ENCODE measurements around the gene CACNA1B. TPM values are rescaled to one million over a fixed set of nuclear protein-coding genes. Genes with fewer than 3 reads are reported as not detected.
"Not testable (repeated sequence)": the region's sequence is repeated elsewhere in the genome, so short reads cannot be mapped to it uniquely, and the experiment has no call there.

The CACNA1B gene
- total and polyA plus RNA-seq, 2 experiments from 2014 or later, result 0.39 to 0.60 TPM

DNA sequence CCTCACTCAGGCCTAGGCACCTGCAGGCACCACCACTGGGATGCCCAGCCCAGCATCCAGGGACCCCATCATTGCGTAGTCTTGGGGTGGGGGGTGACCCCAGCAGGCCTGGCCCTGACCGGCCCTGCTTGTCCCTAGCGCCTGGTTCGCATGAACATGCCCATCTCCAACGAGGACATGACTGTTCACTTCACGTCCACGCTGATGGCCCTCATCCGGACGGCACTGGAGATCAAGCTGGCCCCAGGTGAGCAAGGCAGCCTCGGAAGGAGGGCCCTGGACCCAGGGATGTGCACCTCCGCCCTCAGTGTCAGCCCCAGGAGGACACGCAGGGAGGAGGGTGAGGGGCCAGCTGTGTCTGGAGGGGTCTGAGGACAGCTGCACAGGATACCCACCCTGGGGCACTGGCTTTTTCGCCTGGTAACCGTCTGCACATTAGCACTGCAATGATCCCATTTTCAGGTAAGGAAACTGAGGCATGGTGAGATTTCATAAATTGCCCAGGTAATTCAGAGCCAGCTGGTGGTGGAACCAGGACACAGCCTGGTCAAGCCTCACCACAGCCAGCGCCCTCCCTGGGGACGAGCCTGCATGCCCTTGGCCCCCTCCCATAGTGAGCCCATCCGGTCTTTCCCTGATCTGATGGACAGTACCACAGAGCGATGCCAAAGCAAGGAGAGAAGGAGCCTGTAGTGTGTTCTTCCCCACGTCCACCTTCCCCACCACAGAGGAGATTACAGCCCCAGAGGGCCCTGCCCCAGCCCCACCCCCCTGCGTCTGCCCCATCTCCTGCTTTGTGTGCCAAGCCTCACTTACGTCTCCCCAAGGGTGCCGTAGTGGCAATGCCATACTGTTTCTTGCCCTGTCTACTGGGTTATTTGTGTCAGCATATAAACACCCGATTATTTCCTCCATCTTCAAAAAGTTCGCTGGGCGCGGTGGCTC lies 228.3 kb downstream of the CACNA1B start:
- Histone ChIP-seq H3K27ac (no peak overlapping the region), H3K4me1 (ENCODE audit: low read depth) (no peaks in the 10 kb centered on the region), H3K27me3 (no peaks in the 10 kb centered on the region), H3K4me3 (no peak overlapping the region), H3K9me3 (ENCODE audit: low read depth) (no peaks in the 10 kb centered on the region), H3K36me3 (no peaks in the 10 kb centered on the region)
- no peak for DNase-seq (ENCODE audit: low read depth in 1 of 2, low spot score in 1 of 2)
- no peak for TF ChIP-seq CTCF (IDR thresholded peaks at IDR 0.05; ENCODE audit: low read depth, low read length)

- not testable (repeated sequence) for H3K9me3 ChIP-seq (ENCODE audit: low read depth); H3K36me3 ChIP-seq; H3K27ac ChIP-seq; H3K27me3 ChIP-seq; H3K4me1 ChIP-seq (ENCODE audit: low read depth); DNase-seq (ENCODE audit: low read depth in 1 of 2, low spot score in 1 of 2); H3K4me3 ChIP-seq
These were observed 229.5 kb downstream of the CACNA1B start for GRCh38 chr9:138107039-138107438.

- no peaks in the 10 kb centered on the region for H3K36me3 ChIP-seq
- no peak overlapping the region for H3K4me3 ChIP-seq
- no peak for TF ChIP-seq CTCF (IDR thresholded peaks at IDR 0.05; ENCODE audit: low read depth, low read length)
- H3K27me3 ChIP-seq, result no peaks in the 10 kb centered on the region
- DNase-seq (ENCODE audit: low read depth in 1 of 2, low spot score in 1 of 2), result no peak
- H3K4me1 ChIP-seq (ENCODE audit: low read depth), result no peaks in the 10 kb centered on the region
- H3K9me3 ChIP-seq (ENCODE audit: low read depth), result no peaks in the 10 kb centered on the region
- H3K27ac ChIP-seq, result no peak overlapping the region
These were observed 234.0 kb downstream of the CACNA1B start for GRCh38 chr9:138111607-138112006.

- no peak for DNase-seq (ENCODE audit: low read depth in 1 of 2, low spot score in 1 of 2)
- H3K9me3 ChIP-seq (ENCODE audit: low read depth), result no peaks in the 10 kb centered on the region
- no peak for TF ChIP-seq CTCF (IDR thresholded peaks at IDR 0.05; ENCODE audit: low read depth, low read length)
- no peaks in the 10 kb centered on the region for H3K4me1 ChIP-seq (ENCODE audit: low read depth)
- no peak overlapping the region for H3K27ac ChIP-seq
- no peak overlapping the region for H3K4me3 ChIP-seq
- H3K27me3 ChIP-seq, result no peaks in the 10 kb centered on the region
- H3K36me3 ChIP-seq, result no peaks in the 10 kb centered on the region
These were observed 234.6 kb downstream of the CACNA1B start for GRCh38 chr9:138112090-138112748.

DNA sequence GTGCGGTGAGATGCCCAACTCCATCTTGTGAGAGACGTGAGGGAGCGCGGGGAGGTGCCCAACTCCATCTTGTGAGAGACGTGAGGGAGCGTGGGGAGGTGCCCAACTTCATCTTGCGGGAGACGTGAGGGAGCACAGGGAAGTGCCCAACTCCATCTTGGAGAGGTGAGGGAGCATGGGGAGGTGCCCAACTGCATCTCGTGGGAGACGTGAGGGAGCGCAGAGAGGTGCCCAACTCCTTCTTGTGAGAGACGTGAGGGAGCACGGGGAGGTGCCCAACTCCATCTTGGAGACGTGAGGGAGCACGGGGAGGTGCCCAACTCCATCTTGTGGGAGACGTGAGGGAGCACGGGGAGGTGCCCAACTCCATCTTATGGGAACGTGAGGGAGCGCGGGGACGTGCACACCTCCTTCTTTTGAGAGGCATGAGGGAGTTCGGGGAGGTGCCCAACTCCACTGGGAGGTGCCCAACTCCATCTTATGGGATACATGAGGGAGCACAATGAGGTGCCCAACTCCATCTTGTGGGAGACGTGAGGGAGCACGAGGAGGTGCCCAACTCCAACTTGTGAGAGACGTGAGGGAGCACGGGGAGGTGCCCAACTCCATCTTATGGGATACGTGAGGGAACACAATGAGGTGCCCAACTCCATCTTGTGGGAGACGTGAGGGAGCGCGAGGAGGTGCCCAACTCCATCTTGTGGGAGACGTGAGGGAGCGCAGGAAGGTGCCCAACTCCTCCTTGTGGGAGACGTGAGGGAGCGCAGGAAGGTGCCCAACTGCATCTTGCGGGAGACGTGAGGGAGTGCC lies 235.4 kb downstream of the CACNA1B start:
- no peak for TF ChIP-seq CTCF (IDR thresholded peaks at IDR 0.05; ENCODE audit: low read depth, low read length)
- DNase-seq (ENCODE audit: low read depth in 1 of 2, low spot score in 1 of 2), result no peak
- Histone ChIP-seq H3K9me3 (ENCODE audit: low read depth) (no peaks in the 10 kb centered on the region), H3K4me1 (ENCODE audit: low read depth) (no peaks in the 10 kb centered on the region), H3K36me3 (no peaks in the 10 kb centered on the region), H3K4me3 (no peak overlapping the region), H3K27me3 (no peaks in the 10 kb centered on the region), H3K27ac (no peak overlapping the region)

GRCh38 chr9:138113701-138114325 lies 236.2 kb downstream of the CACNA1B start:
- H3K36me3 ChIP-seq; H3K4me3 ChIP-seq; H3K27ac ChIP-seq; H3K27me3 ChIP-seq; H3K4me1 ChIP-seq (ENCODE audit: low read depth); DNase-seq (ENCODE audit: low read depth in 1 of 2, low spot score in 1 of 2); H3K9me3 ChIP-seq (ENCODE audit: low read depth): not testable (repeated sequence)
